A549 (cell line): ENCODE data around the gene ZNF467.

ENCODE experiments used
- HOXB13 ChIP-seq: fragments of 250-450 bp; sonication (Bioruptor Pico); IDR thresholded peaks from 2 replicates; pipeline ENCODE4 v1.5.0; 2020; ENCODE audit warnings: low read depth, mild to moderate bottlenecking, moderate library complexity
- JUN ChIP-seq, 2 experiments: fragments of >200 bp; sonication (Bioruptor Twin); formaldehyde crosslinking; IDR thresholded peaks; 2 replicates in 1 of 2; 3 replicates in 1 of 2; pipeline ENCODE4 v1.6.1; 2016 to 2017
- NFE2L2 ChIP-seq: fragments of 150-350 bp; conservative IDR thresholded peaks from 2 replicates; pipeline ENCODE4 v1.6.1; 2014; ENCODE audit warnings: low read length
- RFX5 ChIP-seq: fragments of 450-650 bp; IDR thresholded peaks from 2 replicates; pipeline ENCODE4 v1.7.1; 2014; ENCODE audit warnings: antibody characterized with exemption, mild to moderate bottlenecking, moderate library complexity
- RNF2 ChIP-seq: fragments of 200-600 bp; sonication (generic); IDR thresholded peaks from 2 replicates; pipeline ENCODE4 v1.6.1; 2016; ENCODE audit warnings: low read depth, mild to moderate bottlenecking, antibody characterized with exemption, moderate library complexity, borderline replicate concordance
- SREBF2 ChIP-seq: fragments of 450-650 bp; IDR thresholded peaks from 2 replicates; pipeline ENCODE4 v1.6.1; 2014; ENCODE audit warnings: mild to moderate bottlenecking, moderate library complexity
- ZNF302 ChIP-seq: fragments of 250-450 bp; sonication (Bioruptor Pico); IDR thresholded peaks from 2 replicates; pipeline ENCODE4 v1.9.0; 2021; ENCODE audit warnings: inconsistent platforms, mild to moderate bottlenecking, moderate library complexity
- TF ChIP-seq, protein P1 (sequence below): fragments of >200 bp; sonication (Bioruptor Twin); formaldehyde crosslinking; IDR thresholded peaks from 3 replicates; pipeline ENCODE4 v1.5.1; 2016
- TF ChIP-seq, protein P2 (sequence below): fragments of 200-600 bp; sonication (generic); IDR thresholded peaks from 2 replicates; pipeline ENCODE4 v1.6.1; 2016; ENCODE audit warnings: antibody characterized with exemption, mild to moderate bottlenecking, moderate library complexity

DNA sequence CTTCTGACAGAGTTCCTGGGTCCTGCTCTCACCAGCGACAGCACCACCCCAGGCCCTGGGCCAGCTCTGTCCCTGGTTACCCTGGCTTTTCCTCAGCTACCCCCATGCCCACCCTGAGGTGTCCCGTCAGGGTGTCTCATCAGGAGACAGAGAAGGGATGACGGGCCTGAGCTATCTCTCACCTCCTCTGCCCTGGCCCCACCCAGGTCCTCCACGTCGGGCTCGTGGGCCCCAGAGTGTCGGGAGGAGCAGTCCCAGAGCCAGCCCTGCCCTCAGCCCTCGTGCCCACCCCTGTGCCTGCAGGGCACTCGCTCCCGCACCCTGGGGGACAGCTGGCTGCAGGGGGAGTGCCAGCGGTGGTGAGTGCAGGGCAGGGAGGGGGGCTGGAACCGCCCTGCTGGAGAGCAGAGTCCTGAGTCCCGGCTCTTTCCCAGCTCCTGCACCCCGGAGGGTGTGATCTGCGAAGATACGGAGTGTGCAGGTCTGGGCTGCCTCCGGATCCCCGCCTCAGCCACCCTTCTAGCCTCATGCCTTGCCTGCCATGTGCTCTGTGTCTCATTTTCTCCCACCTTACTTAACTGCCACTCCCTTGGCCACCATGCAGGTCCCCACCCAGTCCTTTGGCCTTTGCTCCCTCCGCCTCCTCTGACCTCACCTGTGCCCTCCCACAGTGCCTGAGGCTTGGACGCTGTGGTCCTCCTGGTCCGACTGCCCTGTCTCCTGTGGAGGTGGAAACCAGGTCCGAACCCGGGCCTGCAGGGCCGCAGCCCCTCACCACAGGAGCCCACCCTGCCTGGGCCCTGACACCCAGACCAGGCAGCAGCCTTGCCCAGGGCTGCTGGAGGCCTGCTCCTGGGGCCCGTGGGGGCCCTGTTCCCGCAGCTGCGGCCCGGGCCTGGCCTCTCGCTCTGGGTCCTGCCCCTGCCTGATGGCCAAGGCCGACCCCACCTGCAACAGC lies 48.1 kb upstream of the ZNF467 start:
- TF ChIP-seq, protein P1, sequence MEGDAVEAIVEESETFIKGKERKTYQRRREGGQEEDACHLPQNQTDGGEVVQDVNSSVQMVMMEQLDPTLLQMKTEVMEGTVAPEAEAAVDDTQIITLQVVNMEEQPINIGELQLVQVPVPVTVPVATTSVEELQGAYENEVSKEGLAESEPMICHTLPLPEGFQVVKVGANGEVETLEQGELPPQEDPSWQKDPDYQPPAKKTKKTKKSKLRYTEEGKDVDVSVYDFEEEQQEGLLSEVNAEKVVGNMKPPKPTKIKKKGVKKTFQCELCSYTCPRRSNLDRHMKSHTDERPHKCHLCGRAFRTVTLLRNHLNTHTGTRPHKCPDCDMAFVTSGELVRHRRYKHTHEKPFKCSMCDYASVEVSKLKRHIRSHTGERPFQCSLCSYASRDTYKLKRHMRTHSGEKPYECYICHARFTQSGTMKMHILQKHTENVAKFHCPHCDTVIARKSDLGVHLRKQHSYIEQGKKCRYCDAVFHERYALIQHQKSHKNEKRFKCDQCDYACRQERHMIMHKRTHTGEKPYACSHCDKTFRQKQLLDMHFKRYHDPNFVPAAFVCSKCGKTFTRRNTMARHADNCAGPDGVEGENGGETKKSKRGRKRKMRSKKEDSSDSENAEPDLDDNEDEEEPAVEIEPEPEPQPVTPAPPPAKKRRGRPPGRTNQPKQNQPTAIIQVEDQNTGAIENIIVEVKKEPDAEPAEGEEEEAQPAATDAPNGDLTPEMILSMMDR = no peak
- no peak for TF ChIP-seq HOXB13
- TF ChIP-seq, protein P2, sequence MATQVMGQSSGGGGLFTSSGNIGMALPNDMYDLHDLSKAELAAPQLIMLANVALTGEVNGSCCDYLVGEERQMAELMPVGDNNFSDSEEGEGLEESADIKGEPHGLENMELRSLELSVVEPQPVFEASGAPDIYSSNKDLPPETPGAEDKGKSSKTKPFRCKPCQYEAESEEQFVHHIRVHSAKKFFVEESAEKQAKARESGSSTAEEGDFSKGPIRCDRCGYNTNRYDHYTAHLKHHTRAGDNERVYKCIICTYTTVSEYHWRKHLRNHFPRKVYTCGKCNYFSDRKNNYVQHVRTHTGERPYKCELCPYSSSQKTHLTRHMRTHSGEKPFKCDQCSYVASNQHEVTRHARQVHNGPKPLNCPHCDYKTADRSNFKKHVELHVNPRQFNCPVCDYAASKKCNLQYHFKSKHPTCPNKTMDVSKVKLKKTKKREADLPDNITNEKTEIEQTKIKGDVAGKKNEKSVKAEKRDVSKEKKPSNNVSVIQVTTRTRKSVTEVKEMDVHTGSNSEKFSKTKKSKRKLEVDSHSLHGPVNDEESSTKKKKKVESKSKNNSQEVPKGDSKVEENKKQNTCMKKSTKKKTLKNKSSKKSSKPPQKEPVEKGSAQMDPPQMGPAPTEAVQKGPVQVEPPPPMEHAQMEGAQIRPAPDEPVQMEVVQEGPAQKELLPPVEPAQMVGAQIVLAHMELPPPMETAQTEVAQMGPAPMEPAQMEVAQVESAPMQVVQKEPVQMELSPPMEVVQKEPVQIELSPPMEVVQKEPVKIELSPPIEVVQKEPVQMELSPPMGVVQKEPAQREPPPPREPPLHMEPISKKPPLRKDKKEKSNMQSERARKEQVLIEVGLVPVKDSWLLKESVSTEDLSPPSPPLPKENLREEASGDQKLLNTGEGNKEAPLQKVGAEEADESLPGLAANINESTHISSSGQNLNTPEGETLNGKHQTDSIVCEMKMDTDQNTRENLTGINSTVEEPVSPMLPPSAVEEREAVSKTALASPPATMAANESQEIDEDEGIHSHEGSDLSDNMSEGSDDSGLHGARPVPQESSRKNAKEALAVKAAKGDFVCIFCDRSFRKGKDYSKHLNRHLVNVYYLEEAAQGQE = no peak
- no peak for TF ChIP-seq SREBF2
- TF ChIP-seq ZNF302 = no peak
- no peak for TF ChIP-seq RNF2
- TF ChIP-seq NFE2L2 = no peak
- no peak for TF ChIP-seq RFX5
- TF ChIP-seq JUN (IDR thresholded peaks at IDR 0.05) = no peak
